Rectal smooth muscle tissue (tissue), 1 donor: ENCODE data around the gene CDKAL1.
"Not testable (repeated sequence)": the region's sequence is repeated elsewhere in the genome, so short reads cannot be mapped to it uniquely, and the experiment has no call there.

Experiments
- H3K27ac ChIP-seq: one replicate; pipeline ENCODE4 v1.7.0; 2013; ENCODE audit warnings: low read depth, low read length, inconsistent platforms
- H3K27me3 ChIP-seq: one replicate; pipeline ENCODE4 v1.7.0; 2013; ENCODE audit warnings: low read length; ENCODE audit not compliant: control insufficient read depth, insufficient read depth
- H3K36me3 ChIP-seq: one replicate; pipeline ENCODE4 v1.7.0; 2013; ENCODE audit warnings: low read length; ENCODE audit not compliant: control insufficient read depth, insufficient read depth
- H3K4me1 ChIP-seq: one replicate; pipeline ENCODE4 v1.7.0; 2013; ENCODE audit warnings: low read length; ENCODE audit not compliant: control insufficient read depth, insufficient read depth
- H3K4me3 ChIP-seq: one replicate; pipeline ENCODE4 v1.7.0; 2013; ENCODE audit warnings: low read length
- H3K9ac ChIP-seq: one replicate; pipeline ENCODE4 v1.7.0; 2013; ENCODE audit warnings: low read length

Gene CDKAL1

GRCh38 chr6:20631549-20631924 lies 97.3 kb downstream of the CDKAL1 start:
- Histone ChIP-seq H3K27me3 (no peaks in the 10 kb centered on the region), H3K4me1 (no peaks in the 10 kb centered on the region), H3K9ac (no peak overlapping the region), H3K4me3 (no peak overlapping the region), H3K36me3 (no peaks in the 10 kb centered on the region), H3K27ac (no peak overlapping the region)

GRCh38 chr6:20632696-20633095 lies 98.4 kb downstream of the CDKAL1 start:
- Histone ChIP-seq H3K36me3 (no peaks in the 10 kb centered on the region), H3K27ac (no peak overlapping the region), H3K27me3 (no peaks in the 10 kb centered on the region), H3K9ac (no peak overlapping the region), H3K4me1 (no peaks in the 10 kb centered on the region), H3K4me3 (no peak overlapping the region)

- no peaks in the 10 kb centered on the region for H3K4me1 ChIP-seq
- no peaks in the 10 kb centered on the region for H3K27me3 ChIP-seq
- H3K36me3 ChIP-seq, result no peaks in the 10 kb centered on the region
- no peak overlapping the region for H3K9ac ChIP-seq
- no peak overlapping the region for H3K27ac ChIP-seq
- H3K4me3 ChIP-seq, result no peak overlapping the region
Measured at GRCh38 chr6:20633566-20634340, 99.5 kb downstream of the CDKAL1 start.

GRCh38 chr6:20639161-20639560 lies 104.9 kb downstream of the CDKAL1 start:
- Histone ChIP-seq H3K4me1 (no peaks in the 10 kb centered on the region), H3K27ac (no peak overlapping the region), H3K27me3 (no peaks in the 10 kb centered on the region), H3K4me3 (no peak overlapping the region), H3K36me3 (no peaks in the 10 kb centered on the region), H3K9ac (no peak overlapping the region)

DNA sequence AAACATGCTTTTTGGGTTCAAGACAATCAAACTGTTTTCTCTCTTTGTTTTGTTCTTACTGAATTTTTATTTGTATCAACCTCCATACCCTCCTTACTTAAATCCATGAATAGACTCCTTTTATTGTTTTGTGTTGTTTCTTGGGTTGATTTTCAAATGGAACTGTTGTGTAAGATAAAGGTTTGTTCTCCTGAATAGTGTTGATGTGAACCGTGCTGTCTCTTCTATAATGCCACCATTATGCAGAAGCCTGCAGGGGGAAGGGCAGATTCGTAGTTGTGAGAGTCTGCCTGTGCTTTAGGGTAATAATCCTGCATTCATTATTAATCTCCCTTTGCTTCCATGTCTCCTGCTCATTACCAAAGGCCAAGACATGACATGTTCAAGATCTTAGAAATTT lies 105.9 kb downstream of the CDKAL1 start:
- H3K4me3 ChIP-seq, result no peak overlapping the region
- no peaks in the 10 kb centered on the region for H3K36me3 ChIP-seq
- no peak overlapping the region for H3K9ac ChIP-seq
- H3K27me3 ChIP-seq, result no peaks in the 10 kb centered on the region
- H3K27ac ChIP-seq, result no peak overlapping the region
- no peaks in the 10 kb centered on the region for H3K4me1 ChIP-seq

GRCh38 chr6:20642441-20642840 lies 108.2 kb downstream of the CDKAL1 start:
- no peaks in the 10 kb centered on the region for H3K27me3 ChIP-seq
- no peaks in the 10 kb centered on the region for H3K4me1 ChIP-seq
- H3K36me3 ChIP-seq, result no peaks in the 10 kb centered on the region
- H3K27ac ChIP-seq, result no peak overlapping the region
- no peak overlapping the region for H3K9ac ChIP-seq
- no peak overlapping the region for H3K4me3 ChIP-seq

DNA sequence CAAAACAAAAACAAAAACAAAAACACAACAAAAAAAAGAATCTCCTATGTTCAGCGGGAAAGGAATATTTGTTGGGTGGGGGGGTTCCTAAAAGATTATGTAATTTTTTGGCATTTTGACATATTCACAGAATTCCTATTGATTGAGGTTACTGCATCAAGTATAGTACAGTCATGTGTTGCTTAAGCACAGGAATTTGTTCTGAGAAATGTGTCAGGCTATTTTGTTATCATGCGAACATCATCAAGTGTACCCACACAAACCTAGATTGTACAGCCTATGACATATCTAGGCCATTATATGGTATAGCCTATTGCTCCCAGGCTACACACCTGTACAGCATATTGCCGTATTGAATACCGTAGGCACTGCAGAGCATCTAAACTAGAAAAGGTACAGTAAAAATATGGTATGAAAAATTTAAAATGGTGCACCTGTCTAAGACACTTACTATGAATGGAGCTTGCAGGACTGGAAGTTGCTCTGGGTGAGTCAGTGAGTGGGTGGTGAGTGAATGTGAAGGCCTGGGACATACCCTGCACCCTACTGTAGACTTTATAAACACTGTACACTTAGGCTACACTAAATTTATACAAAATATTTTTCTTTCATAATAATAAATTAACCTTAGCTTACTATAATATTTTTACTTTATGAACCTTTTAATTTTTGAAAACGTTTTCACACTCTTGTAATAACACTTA lies 110.6 kb downstream of the CDKAL1 start:
- no peaks in the 10 kb centered on the region for H3K4me1 ChIP-seq
- no peaks in the 10 kb centered on the region for H3K36me3 ChIP-seq
- H3K27ac ChIP-seq, result no peak overlapping the region
- no peak overlapping the region for H3K4me3 ChIP-seq
- H3K9ac ChIP-seq, result no peak overlapping the region
- H3K27me3 ChIP-seq, result no peaks in the 10 kb centered on the region

GRCh38 chr6:20645572-20645971 lies 111.3 kb downstream of the CDKAL1 start:
- not testable (repeated sequence) for H3K27me3 ChIP-seq, H3K9ac ChIP-seq, H3K36me3 ChIP-seq, H3K4me1 ChIP-seq, H3K4me3 ChIP-seq, H3K27ac ChIP-seq

- Histone ChIP-seq H3K9ac (no peak overlapping the region), H3K27ac (no peak overlapping the region), H3K36me3 (no peaks in the 10 kb centered on the region), H3K27me3 (no peaks in the 10 kb centered on the region), H3K4me3 (no peak overlapping the region), H3K4me1 (no peaks in the 10 kb centered on the region)
Measured at GRCh38 chr6:20647585-20647984, 113.3 kb downstream of the CDKAL1 start.

DNA sequence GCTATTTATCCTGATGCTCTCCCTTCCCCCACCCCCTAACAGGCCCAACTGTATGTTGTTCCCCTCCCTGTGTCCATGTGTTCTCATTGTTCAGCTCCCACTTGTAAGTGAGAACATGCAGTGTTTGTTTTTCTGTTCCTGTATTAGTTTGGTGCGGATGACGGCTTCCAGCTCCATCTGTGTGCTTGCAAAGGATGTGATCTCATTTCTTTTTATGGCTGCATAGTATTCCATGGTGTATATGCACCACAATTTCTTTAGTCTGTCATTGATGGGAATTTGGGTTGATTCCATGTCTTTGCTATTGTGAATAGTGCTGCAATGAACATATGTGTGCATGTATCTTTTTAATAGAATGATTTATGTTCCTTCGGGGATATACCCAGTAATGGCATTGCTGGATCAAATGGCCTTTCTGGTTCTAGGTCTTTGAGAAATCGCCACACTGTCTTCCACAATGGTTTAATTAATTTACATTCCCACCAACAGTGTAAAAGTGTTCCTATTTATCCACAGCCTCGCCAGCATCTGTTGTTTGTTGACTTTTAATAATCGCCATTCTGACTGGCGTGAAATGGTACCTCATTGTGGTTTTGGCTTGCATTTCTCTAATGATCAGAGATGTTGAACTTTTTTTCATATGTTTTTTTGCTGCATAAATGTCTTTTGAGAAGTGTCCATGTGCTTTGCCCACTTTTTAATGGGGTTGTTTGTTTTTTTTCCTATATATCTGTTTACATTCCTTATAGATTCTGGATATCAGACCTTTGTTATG lies 115.6 kb downstream of the CDKAL1 start:
- not testable (repeated sequence) for H3K4me3 ChIP-seq, H3K4me1 ChIP-seq, H3K36me3 ChIP-seq, H3K27me3 ChIP-seq, H3K27ac ChIP-seq, H3K9ac ChIP-seq

DNA sequence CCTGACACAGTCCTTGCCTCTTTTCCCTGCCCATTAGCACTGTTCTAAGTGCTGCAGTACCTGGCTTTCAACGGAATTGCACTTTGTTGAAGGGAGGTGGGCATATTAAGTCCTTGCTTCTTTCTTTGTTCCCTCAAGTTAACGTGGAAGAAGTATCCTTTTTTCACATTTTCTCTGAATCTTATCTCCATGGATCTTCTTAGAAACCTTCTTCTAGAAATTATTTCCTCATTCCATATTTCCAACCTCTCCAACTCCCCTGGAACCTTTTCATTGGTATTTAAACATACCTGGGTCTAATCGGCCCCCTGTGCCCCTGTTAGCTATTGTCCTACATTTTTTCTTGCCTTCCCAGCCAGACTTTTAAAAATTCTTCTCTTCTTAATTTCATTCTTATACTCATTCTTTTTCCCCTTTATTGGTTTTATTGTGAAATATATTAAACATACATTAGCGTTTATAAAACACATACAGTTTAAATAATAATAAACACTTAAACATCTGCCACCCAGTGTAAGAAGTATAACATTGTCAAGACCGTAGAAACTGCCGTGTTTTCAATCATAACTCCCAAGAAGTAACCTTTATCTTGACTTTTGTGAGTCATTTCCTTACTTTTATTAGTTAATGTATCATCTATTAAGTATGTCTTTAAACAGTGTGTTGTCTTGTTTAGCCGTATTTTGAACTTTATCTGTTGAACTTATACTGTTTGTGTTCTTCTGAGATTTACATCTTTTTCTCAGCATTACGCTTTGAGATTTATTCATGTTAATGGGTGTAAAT lies 118.2 kb downstream of the CDKAL1 start:
- Histone ChIP-seq H3K27ac (no peak overlapping the region), H3K36me3 (no peaks in the 10 kb centered on the region), H3K4me1 (no peaks in the 10 kb centered on the region), H3K9ac (no peak overlapping the region), H3K27me3 (no peaks in the 10 kb centered on the region), H3K4me3 (no peak overlapping the region)

GRCh38 chr6:20653085-20653479 lies 118.8 kb downstream of the CDKAL1 start:
- H3K36me3 ChIP-seq, result no peaks in the 10 kb centered on the region
- H3K27ac ChIP-seq, result no peak overlapping the region
- H3K4me3 ChIP-seq, result no peak overlapping the region
- H3K27me3 ChIP-seq, result no peaks in the 10 kb centered on the region
- H3K4me1 ChIP-seq, result no peaks in the 10 kb centered on the region
- no peak overlapping the region for H3K9ac ChIP-seq
